PFSK-1 (cell line): Measurements from ENCODE around the gene CLDN6.

Experiments used
- FOXP2 ChIP-seq: optimal IDR thresholded peaks from 2 replicates; pipeline ENCODE3; 2011; ENCODE audit warnings: borderline replicate concordance, control low read depth, inconsistent platforms; ENCODE audit not compliant: insufficient read depth; ENCODE audit errors: extremely low read length, extremely low read depth
- POLR2AphosphoS5 ChIP-seq: IDR thresholded peaks from 2 replicates; pipeline ENCODE4 v1.6.1; 2012; ENCODE audit warnings: low read depth, mild to moderate bottlenecking, control low read depth, low read length, moderate library complexity
- SIN3A ChIP-seq: IDR thresholded peaks from 2 replicates; pipeline ENCODE4 v1.6.1; 2012; ENCODE audit warnings: mild to moderate bottlenecking, low read length, moderate library complexity, borderline replicate concordance; ENCODE audit not compliant: insufficient read depth
- TAF1 ChIP-seq: IDR thresholded peaks from 2 replicates; pipeline ENCODE4 v1.6.1; 2012; ENCODE audit warnings: low read length, control low read depth, borderline replicate concordance; ENCODE audit not compliant: insufficient read depth
- TF ChIP-seq, protein P1 (sequence below), 2 experiments: IDR thresholded peaks; 2 replicates each; pipeline versions ENCODE4 v1.6.1 to v1.8.0; 2011 to 2012; ENCODE audit warnings: low read depth in 2 of 2, low read length in 2 of 2, control low read depth in 1 of 2, inconsistent platforms in 1 of 2, mild to moderate bottlenecking in 1 of 2, moderate library complexity in 1 of 2; ENCODE audit not compliant: insufficient read depth in 1 of 2

Gene CLDN6

DNA sequence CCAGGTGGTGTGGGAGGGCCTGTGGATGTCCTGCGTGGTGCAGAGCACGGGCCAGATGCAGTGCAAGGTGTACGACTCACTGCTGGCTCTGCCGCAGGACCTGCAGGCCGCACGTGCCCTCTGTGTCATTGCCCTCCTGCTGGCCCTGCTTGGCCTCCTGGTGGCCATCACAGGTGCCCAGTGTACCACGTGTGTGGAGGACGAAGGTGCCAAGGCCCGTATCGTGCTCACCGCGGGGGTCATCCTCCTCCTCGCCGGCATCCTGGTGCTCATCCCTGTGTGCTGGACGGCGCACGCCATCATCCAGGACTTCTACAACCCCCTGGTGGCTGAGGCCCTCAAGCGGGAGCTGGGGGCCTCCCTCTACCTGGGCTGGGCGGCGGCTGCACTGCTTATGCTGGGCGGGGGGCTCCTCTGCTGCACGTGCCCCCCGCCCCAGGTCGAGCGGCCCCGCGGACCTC lies 4.5 kb downstream of the CLDN6 start:
- TF ChIP-seq, protein P1, sequence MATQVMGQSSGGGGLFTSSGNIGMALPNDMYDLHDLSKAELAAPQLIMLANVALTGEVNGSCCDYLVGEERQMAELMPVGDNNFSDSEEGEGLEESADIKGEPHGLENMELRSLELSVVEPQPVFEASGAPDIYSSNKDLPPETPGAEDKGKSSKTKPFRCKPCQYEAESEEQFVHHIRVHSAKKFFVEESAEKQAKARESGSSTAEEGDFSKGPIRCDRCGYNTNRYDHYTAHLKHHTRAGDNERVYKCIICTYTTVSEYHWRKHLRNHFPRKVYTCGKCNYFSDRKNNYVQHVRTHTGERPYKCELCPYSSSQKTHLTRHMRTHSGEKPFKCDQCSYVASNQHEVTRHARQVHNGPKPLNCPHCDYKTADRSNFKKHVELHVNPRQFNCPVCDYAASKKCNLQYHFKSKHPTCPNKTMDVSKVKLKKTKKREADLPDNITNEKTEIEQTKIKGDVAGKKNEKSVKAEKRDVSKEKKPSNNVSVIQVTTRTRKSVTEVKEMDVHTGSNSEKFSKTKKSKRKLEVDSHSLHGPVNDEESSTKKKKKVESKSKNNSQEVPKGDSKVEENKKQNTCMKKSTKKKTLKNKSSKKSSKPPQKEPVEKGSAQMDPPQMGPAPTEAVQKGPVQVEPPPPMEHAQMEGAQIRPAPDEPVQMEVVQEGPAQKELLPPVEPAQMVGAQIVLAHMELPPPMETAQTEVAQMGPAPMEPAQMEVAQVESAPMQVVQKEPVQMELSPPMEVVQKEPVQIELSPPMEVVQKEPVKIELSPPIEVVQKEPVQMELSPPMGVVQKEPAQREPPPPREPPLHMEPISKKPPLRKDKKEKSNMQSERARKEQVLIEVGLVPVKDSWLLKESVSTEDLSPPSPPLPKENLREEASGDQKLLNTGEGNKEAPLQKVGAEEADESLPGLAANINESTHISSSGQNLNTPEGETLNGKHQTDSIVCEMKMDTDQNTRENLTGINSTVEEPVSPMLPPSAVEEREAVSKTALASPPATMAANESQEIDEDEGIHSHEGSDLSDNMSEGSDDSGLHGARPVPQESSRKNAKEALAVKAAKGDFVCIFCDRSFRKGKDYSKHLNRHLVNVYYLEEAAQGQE (IDR thresholded peaks at IDR 0.05; ENCODE audit: insufficient read depth in 1 of 2, low read depth in 2 of 2, low read length in 2 of 2): no peak
- TF ChIP-seq SIN3A: no peak
- no peak for TF ChIP-seq TAF1
- TF ChIP-seq FOXP2: no peak
- no peak for TF ChIP-seq POLR2AphosphoS5

GRCh38 chr16:3012828-3013420 lies 5.1 kb downstream of the CLDN6 start, which contains the start of gene CLDN9:
Gene CLDN9, plus strand, starts transcription at chr16:3012923. Its CDS starts 440 bp downstream, at chr16:3013363.
- no peak for TF ChIP-seq FOXP2
- TF ChIP-seq POLR2AphosphoS5: no peak
- TF ChIP-seq SIN3A: no peak
- TF ChIP-seq, protein P1 (IDR thresholded peaks at IDR 0.05; ENCODE audit: insufficient read depth in 1 of 2, low read depth in 2 of 2, low read length in 2 of 2): no peak
- no peak for TF ChIP-seq TAF1

- TF ChIP-seq, protein P1 (IDR thresholded peaks at IDR 0.05; ENCODE audit: insufficient read depth in 1 of 2, low read depth in 2 of 2, low read length in 2 of 2): no peak
- TF ChIP-seq FOXP2: no peak
Measured at GRCh38 chr16:3012246-3012645, 5.7 kb downstream of the CLDN6 start.

DNA sequence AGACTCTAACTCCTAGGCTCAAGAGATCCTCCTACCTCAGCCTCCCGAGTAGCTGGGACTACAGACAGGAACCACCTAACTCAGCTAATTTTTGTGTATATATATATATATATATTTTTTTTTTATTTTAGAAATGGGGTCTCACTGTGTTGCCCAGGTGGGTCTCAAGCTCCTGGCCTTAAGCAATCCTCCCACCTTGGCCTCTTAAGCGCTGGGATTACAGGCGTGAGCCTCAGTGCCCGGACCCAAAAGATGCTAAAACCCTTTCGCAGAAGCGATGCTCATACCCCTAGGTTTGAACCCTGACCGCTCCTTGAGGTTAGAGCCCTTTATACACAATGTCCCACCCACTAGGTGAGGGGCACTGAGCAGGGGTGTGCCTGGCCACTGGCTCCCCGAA lies 7.5 kb downstream of the CLDN6 start:
- TF ChIP-seq FOXP2: no peak
- TF ChIP-seq TAF1: no peak
- no peak for TF ChIP-seq POLR2AphosphoS5
- TF ChIP-seq, protein P1 (IDR thresholded peaks at IDR 0.05; ENCODE audit: insufficient read depth in 1 of 2, low read depth in 2 of 2, low read length in 2 of 2): no peak
- TF ChIP-seq SIN3A: no peak
